ENCODE results near the gene C6orf132. TPM values are rescaled to one million over a fixed set of nuclear protein-coding genes. Genes with fewer than 3 reads are reported as not detected.

Gene C6orf132
- total RNA-seq, 4 donors from 2014 or later, result 0.22 to 4.7 (median 2.2) TPM

DNA sequence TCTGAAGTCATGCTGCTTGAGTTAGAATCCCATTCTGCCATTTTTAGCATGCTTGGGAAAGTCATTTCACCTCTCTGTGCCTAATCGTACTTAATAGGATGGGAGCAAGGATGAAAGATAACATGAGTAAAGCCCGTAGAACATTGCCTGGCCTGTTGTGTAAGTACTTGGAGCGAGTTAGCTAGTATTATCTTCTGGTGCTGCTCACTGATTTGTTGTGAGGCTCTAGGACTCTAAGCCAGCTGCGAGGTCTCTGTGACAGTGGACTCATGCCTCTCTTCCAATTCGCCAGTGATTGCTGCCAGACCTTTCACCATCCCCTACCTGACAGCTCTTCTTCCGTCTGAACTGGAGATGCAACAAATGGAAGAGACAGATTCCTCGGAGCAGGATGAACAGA lies 74.2 kb downstream of the C6orf132 start:
- Histone ChIP-seq H3K4me1 (no peaks in the 10 kb centered on the region), H3K27ac (no peak overlapping the region), H3K9me3 (no peaks in the 10 kb centered on the region), H3K36me3 (peaks cover 0 to 100% (median 26%) of the 10 kb centered on the region in 3 donors), H3K27me3 (no peaks in the 10 kb centered on the region), H3K4me3 (no peak overlapping the region)
- DNase-seq (ENCODE audit: low spot score in 2 of 2), result no peak
- TF ChIP-seq EP300 (IDR thresholded peaks at IDR 0.05) (no peak), POLR2A (IDR thresholded peaks at IDR 0.05) (no peak)
- TF ChIP-seq, protein P1, sequence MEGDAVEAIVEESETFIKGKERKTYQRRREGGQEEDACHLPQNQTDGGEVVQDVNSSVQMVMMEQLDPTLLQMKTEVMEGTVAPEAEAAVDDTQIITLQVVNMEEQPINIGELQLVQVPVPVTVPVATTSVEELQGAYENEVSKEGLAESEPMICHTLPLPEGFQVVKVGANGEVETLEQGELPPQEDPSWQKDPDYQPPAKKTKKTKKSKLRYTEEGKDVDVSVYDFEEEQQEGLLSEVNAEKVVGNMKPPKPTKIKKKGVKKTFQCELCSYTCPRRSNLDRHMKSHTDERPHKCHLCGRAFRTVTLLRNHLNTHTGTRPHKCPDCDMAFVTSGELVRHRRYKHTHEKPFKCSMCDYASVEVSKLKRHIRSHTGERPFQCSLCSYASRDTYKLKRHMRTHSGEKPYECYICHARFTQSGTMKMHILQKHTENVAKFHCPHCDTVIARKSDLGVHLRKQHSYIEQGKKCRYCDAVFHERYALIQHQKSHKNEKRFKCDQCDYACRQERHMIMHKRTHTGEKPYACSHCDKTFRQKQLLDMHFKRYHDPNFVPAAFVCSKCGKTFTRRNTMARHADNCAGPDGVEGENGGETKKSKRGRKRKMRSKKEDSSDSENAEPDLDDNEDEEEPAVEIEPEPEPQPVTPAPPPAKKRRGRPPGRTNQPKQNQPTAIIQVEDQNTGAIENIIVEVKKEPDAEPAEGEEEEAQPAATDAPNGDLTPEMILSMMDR (IDR thresholded peaks at IDR 0.05), result no peak
- WGBS, 2 donors, result 93 to 98% methylated on average over 7 of the region's 7 CpGs

DNA sequence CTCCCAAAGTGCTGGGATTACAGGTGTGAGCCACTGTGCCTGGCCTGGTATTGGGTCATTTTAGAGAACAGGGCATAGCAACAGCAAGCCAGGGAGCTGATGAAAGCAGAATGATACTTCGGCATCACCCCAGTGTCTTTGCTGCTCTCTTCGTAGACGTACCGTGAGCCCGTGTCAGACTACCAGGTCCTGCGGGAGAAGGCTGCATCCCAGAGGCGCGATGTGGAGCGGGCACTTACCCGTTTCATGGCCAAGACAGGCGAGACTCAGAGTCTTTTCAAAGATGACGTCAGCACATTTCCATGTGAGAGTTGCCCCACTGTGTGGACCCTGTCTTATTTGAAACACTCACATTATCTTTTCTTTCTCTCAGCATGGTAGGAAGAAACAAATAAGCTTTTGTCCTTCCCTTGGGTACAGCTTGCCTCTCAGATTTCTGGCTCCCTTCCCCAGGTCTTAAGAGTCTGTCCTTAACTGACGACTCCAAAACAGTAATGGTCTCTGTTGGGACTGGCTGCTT lies 76.2 kb downstream of the C6orf132 start:
- Histone ChIP-seq H3K27ac (no peak overlapping the region), H3K4me3 (no peak overlapping the region), H3K27me3 (no peaks in the 10 kb centered on the region), H3K9me3 (no peaks in the 10 kb centered on the region), H3K4me1 (no peaks in the 10 kb centered on the region), H3K36me3 (peaks cover 0 to 92% (median 31%) of the 10 kb centered on the region in 3 donors)
- no peak for TF ChIP-seq EP300 (IDR thresholded peaks at IDR 0.05)
- TF ChIP-seq, protein P1 (IDR thresholded peaks at IDR 0.05), result no peak
- TF ChIP-seq POLR2A (IDR thresholded peaks at IDR 0.05), result no peak
- DNase-seq (ENCODE audit: low spot score in 2 of 2), result no peak
- WGBS, 2 donors, result 83 to 85% methylated on average over 13 of the region's 13 CpGs

DNA sequence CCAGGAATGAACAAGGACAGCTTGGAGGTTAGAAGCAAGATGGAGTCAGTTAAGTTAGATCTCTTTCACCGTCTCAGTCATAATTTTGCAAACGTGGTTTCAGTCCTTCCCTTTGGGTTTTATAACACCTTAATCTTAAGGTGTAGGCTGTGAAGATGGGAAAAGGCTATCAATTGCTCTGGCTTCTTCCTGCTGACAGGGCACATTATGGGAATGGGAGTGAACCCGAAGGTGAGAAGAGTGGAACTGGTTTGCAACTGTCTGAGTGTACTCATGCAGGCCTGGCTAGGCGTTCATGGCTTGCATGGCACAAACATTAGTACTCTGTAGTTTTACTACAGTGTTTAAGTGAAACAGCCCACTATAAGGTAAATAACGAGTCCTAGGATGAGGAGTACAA lies 82.7 kb downstream of the C6orf132 start:
- TF ChIP-seq, protein P1 (IDR thresholded peaks at IDR 0.05), result no peak
- no peak for TF ChIP-seq POLR2A (IDR thresholded peaks at IDR 0.05)
- no peak for TF ChIP-seq EP300 (IDR thresholded peaks at IDR 0.05)
- no peak overlapping the region for H3K27ac ChIP-seq
- H3K4me3 ChIP-seq, result no peak overlapping the region
- no peaks in the 10 kb centered on the region for H3K4me1 ChIP-seq
- H3K9me3 ChIP-seq, result no peaks in the 10 kb centered on the region
- no peak for DNase-seq (ENCODE audit: low spot score in 2 of 2)
- 91 to 96% methylated on average over 5 of the region's 5 CpGs for WGBS, 2 donors
- H3K36me3 ChIP-seq, result peaks cover 4 to 90% (median 45%) of the 10 kb centered on the region in 3 donors
- no peaks in the 10 kb centered on the region for H3K27me3 ChIP-seq

DNA sequence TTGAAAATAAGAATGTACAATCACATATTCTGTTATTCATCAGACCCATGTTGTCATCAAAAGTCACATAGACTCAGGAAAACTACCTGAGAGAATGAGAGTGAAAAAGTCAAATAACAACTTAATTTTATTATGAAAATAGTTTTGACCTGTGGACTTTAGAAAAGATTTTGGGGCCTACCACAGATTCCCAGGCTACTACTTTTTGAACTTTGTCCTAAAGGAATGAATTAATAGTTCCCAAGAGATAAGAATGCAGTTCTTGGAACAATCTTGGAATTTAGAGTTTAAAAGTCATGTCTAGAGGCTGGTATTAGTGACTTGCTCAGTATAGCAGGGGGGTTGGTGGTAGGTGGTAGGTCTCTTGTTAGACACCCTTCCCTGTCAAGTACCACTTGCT lies 88.8 kb downstream of the C6orf132 start:
- Histone ChIP-seq H3K36me3 (peaks cover 4 to 70% (median 26%) of the 10 kb centered on the region in 3 donors), H3K9me3 (no peaks in the 10 kb centered on the region), H3K4me1 (peaks cover 0 to 41% (median 20%) of the 10 kb centered on the region in 4 donors), H3K27me3 (no peaks in the 10 kb centered on the region), H3K4me3 (no peak overlapping the region), H3K27ac (no peak overlapping the region)
- TF ChIP-seq EP300 (IDR thresholded peaks at IDR 0.05) (no peak), POLR2A (IDR thresholded peaks at IDR 0.05) (no peak)
- TF ChIP-seq, protein P1 (IDR thresholded peaks at IDR 0.05), result no peak
- DNase-seq (ENCODE audit: low spot score in 2 of 2), result no peak

DNA sequence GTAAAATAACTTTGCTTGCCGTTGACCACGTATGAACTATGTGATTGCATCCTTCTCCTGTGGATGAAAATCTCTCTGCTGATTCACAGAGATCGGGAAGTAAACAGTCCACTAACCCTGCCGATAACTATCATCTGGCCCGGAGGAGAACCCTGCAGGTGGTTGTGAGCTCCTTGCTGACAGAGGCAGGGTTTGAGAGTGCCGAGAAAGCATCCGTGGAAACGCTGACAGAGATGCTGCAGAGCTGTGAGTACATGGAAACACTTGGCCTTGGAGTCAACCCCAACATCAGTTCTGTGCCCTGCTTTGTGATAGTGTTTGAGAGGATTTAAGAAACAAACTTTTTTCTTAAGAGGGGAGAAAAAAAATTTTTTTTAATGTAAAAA lies 91.2 kb downstream of the C6orf132 start:
- no peak for DNase-seq (ENCODE audit: low spot score in 2 of 2)
- Histone ChIP-seq H3K4me1 (peaks cover 4 to 57% (median 33%) of the 10 kb centered on the region in 4 donors), H3K4me3 (peak overlapping the region; percentile 38 to 87 (median 60)), H3K27ac (peak overlapping the region in 3 of 4 donors; percentile 19 to 98 (median 86)), H3K27me3 (no peaks in the 10 kb centered on the region), H3K36me3 (peaks cover 4 to 47% (median 11%) of the 10 kb centered on the region in 3 donors), H3K9me3 (no peaks in the 10 kb centered on the region)
- no peak for TF ChIP-seq POLR2A (IDR thresholded peaks at IDR 0.05)
- TF ChIP-seq, protein P1 (IDR thresholded peaks at IDR 0.05), result no peak
- TF ChIP-seq EP300 (IDR thresholded peaks at IDR 0.05), result no peak
- 40 to 41% methylated on average over 8 of the region's 8 CpGs for WGBS, 2 donors

Other genes starting within 250 kb of the C6orf132 start
- 10 to 100 TPM in 1 of 4 donors, 1 to 10 TPM in 3; 6.5 to 13.8 (median 8.8) TPM for gene USP49, start 247.2 kb downstream of the C6orf132 start, total RNA-seq
- 10 to 100 TPM in 3 of 4 donors, 1 to 10 TPM in 1; 8.0 to 15.0 (median 12.2) TPM for gene MED20, start 221.5 kb downstream of the C6orf132 start, total RNA-seq
- 10 to 100 TPM in 3 of 4 donors, 1 to 10 TPM in 1; 9.2 to 13.3 (median 12.8) TPM for gene BYSL, start 221.1 kb downstream of the C6orf132 start, total RNA-seq
- 100 to 1,000 TPM; 175 to 325 (median 248) TPM for gene CCND3, start 200.8 kb downstream of the C6orf132 start, total RNA-seq
- gene TAF8, start 92.1 kb downstream of the C6orf132 start, total RNA-seq, result 10 to 100 TPM; 10.7 to 27.6 (median 20.9) TPM
- gene GUCA1A, start 30.7 kb upstream of the C6orf132 start, total RNA-seq, result not detected
- 1 to 10 TPM in 3 of 4 donors, not detected in 1; 4.4 to 7.5 (median 4.6) TPM for gene GUCA1B, start 52.3 kb upstream of the C6orf132 start, total RNA-seq
- 10 to 100 TPM; 20.7 to 30.6 (median 23.6) TPM for gene MRPS10, start 75.2 kb upstream of the C6orf132 start, total RNA-seq